ENCODE data around the gene CHST11. TPM values are rescaled to one million over a fixed set of nuclear protein-coding genes. Genes with fewer than 3 reads are reported as not detected.

Gene CHST11
- total RNA-seq, 1 donor from 2014 or later = 11.4 TPM

DNA sequence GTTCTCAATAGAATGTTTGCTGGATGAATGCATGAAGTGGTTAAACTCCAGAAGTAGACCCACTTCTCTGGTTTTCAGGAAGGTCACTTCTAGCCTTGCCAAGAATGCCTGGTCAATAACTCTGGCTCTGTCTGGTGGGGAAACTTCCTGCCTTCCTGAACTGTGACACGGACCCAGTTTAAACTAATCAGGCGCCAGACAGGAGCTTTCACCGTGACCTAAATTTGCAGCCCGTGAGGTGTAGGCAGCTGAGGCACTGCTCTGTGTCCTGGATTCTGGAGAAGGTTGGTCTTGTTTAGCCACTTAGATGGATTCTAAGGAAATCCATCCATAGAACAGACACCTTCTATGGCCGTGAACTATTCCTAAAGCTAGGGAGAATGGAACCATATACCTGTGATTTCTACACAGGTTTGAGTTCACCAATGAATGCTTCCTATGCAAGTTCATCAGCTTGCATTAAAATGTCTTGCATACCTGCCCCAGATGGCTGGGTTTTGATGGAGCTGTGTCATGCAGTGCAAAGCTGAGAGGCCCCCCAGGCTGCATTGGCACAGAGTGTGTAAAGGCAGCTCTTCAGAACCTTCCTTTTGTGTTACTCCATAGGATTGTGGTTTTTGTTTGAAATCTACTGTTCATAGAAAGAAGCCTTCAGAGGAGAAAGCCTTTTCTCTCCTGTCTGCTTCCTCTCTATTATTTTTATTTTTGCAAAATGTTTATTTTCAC, 4.4 kb downstream of the CHST11 start:
- Mint-ChIP-seq H3K4me1 (ENCODE audit: low read depth) (peaks cover 12% of the 10 kb centered on the region), H3K36me3 (ENCODE audit: insufficient read depth) (peaks cover 1% of the 10 kb centered on the region), H3K9me3 (ENCODE audit: low read depth) (no peaks in the 10 kb centered on the region), H3K4me3 (ENCODE audit: low read depth) (no peak overlapping the region), H3K27me3 (peaks cover 10% of the 10 kb centered on the region), H3K27ac (no peak overlapping the region)
- TF ChIP-seq, protein P1, sequence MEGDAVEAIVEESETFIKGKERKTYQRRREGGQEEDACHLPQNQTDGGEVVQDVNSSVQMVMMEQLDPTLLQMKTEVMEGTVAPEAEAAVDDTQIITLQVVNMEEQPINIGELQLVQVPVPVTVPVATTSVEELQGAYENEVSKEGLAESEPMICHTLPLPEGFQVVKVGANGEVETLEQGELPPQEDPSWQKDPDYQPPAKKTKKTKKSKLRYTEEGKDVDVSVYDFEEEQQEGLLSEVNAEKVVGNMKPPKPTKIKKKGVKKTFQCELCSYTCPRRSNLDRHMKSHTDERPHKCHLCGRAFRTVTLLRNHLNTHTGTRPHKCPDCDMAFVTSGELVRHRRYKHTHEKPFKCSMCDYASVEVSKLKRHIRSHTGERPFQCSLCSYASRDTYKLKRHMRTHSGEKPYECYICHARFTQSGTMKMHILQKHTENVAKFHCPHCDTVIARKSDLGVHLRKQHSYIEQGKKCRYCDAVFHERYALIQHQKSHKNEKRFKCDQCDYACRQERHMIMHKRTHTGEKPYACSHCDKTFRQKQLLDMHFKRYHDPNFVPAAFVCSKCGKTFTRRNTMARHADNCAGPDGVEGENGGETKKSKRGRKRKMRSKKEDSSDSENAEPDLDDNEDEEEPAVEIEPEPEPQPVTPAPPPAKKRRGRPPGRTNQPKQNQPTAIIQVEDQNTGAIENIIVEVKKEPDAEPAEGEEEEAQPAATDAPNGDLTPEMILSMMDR (IDR thresholded peaks at IDR 0.05; ENCODE audit: unreplicated experiment) = no peak
- DNase-seq (ENCODE audit: low spot score, unreplicated experiment) = no peak

- Mint-ChIP-seq H3K4me1 (ENCODE audit: low read depth) (peaks cover 10% of the 10 kb centered on the region), H3K27ac (no peak overlapping the region)
Observed at GRCh38 chr12:104462325-104462724, 5.6 kb downstream of the CHST11 start.

GRCh38 chr12:104462931-104463339, 6.2 kb downstream of the CHST11 start:
- H3K27ac Mint-ChIP-seq = no peak overlapping the region
- no peak overlapping the region for H3K4me3 Mint-ChIP-seq (ENCODE audit: low read depth)
- no peaks in the 10 kb centered on the region for H3K9me3 Mint-ChIP-seq (ENCODE audit: low read depth)
- no peak for DNase-seq (ENCODE audit: low spot score, unreplicated experiment)
- peaks cover 10% of the 10 kb centered on the region for H3K4me1 Mint-ChIP-seq (ENCODE audit: low read depth)
- H3K36me3 Mint-ChIP-seq (ENCODE audit: insufficient read depth) = peaks cover 1% of the 10 kb centered on the region
- TF ChIP-seq, protein P1 (IDR thresholded peaks at IDR 0.05; ENCODE audit: unreplicated experiment) = no peak
- H3K27me3 Mint-ChIP-seq = peaks cover 10% of the 10 kb centered on the region

More at GRCh38 chr12:104462325-104462724, 5.6 kb downstream of the CHST11 start:
- Mint-ChIP-seq H3K27me3 (peaks cover 10% of the 10 kb centered on the region), H3K4me3 (ENCODE audit: low read depth) (no peak overlapping the region), H3K36me3 (ENCODE audit: insufficient read depth) (peaks cover 1% of the 10 kb centered on the region), H3K9me3 (ENCODE audit: low read depth) (no peaks in the 10 kb centered on the region)
- no peak for DNase-seq (ENCODE audit: low spot score, unreplicated experiment)
- TF ChIP-seq, protein P1 (IDR thresholded peaks at IDR 0.05; ENCODE audit: unreplicated experiment) = no peak

- Mint-ChIP-seq H3K27me3 (peaks cover 10% of the 10 kb centered on the region), H3K4me1 (ENCODE audit: low read depth) (peaks cover 10% of the 10 kb centered on the region), H3K4me3 (ENCODE audit: low read depth) (no peak overlapping the region), H3K9me3 (ENCODE audit: low read depth) (no peaks in the 10 kb centered on the region), H3K27ac (no peak overlapping the region), H3K36me3 (ENCODE audit: insufficient read depth) (peaks cover 1% of the 10 kb centered on the region)
- TF ChIP-seq, protein P1 (IDR thresholded peaks at IDR 0.05; ENCODE audit: unreplicated experiment) = no peak
- DNase-seq (ENCODE audit: low spot score, unreplicated experiment) = no peak
Observed at GRCh38 chr12:104463368-104463767, 6.6 kb downstream of the CHST11 start.

DNA sequence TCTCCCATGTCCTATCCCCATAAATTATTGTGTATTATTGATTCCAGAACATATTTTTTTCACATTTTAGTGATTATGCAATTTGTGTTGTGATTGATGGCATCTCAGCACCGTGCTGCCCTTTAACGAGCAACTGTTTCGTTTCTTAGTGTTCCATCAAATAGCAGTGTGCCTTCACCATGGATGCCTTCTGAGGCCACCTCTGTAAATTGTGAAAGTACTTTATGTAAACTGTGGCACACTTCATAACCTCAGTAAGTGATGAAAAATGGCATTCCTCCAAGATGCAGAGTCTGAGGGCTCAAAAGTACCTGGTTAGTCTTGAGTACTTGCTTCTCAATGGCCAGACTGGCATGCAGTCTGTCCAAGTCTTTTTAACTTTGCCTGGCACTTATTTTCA, 8.2 kb downstream of the CHST11 start:
- DNase-seq (ENCODE audit: low spot score, unreplicated experiment) = no peak
- Mint-ChIP-seq H3K4me1 (ENCODE audit: low read depth) (no peaks in the 10 kb centered on the region), H3K4me3 (ENCODE audit: low read depth) (no peak overlapping the region), H3K36me3 (ENCODE audit: insufficient read depth) (peaks cover 1% of the 10 kb centered on the region), H3K9me3 (ENCODE audit: low read depth) (no peaks in the 10 kb centered on the region), H3K27ac (no peak overlapping the region), H3K27me3 (peaks cover 3% of the 10 kb centered on the region)
- TF ChIP-seq, protein P1 (IDR thresholded peaks at IDR 0.05; ENCODE audit: unreplicated experiment) = no peak
